IPS-15b (cell line): ENCODE data around the gene GAK.

ENCODE experiments used
- H3K27me3 ChIP-seq: one replicate; pipeline ENCODE4 v1.6.1; 2013; ENCODE audit warnings: low read length; ENCODE audit not compliant: control insufficient read depth, insufficient read depth
- H3K36me3 ChIP-seq: one replicate; pipeline ENCODE4 v1.6.1; 2013; ENCODE audit warnings: low read length; ENCODE audit not compliant: control insufficient read depth, insufficient read depth
- H3K4me1 ChIP-seq: one replicate; pipeline ENCODE4 v1.6.1; 2013; ENCODE audit warnings: mild to moderate bottlenecking, low read length; ENCODE audit not compliant: control insufficient read depth, insufficient read depth
- H3K4me3 ChIP-seq: one replicate; pipeline ENCODE4 v1.5.1; 2013; ENCODE audit warnings: low read depth, low read length
- H3K9ac ChIP-seq: one replicate; pipeline ENCODE4 v1.6.1; 2013; ENCODE audit warnings: low read depth, mild to moderate bottlenecking, low read length
- H3K9me3 ChIP-seq: one replicate; pipeline ENCODE4 v1.6.1; 2013; ENCODE audit warnings: mild to moderate bottlenecking, low read length; ENCODE audit not compliant: control insufficient read depth, insufficient read depth

GAK gene

DNA sequence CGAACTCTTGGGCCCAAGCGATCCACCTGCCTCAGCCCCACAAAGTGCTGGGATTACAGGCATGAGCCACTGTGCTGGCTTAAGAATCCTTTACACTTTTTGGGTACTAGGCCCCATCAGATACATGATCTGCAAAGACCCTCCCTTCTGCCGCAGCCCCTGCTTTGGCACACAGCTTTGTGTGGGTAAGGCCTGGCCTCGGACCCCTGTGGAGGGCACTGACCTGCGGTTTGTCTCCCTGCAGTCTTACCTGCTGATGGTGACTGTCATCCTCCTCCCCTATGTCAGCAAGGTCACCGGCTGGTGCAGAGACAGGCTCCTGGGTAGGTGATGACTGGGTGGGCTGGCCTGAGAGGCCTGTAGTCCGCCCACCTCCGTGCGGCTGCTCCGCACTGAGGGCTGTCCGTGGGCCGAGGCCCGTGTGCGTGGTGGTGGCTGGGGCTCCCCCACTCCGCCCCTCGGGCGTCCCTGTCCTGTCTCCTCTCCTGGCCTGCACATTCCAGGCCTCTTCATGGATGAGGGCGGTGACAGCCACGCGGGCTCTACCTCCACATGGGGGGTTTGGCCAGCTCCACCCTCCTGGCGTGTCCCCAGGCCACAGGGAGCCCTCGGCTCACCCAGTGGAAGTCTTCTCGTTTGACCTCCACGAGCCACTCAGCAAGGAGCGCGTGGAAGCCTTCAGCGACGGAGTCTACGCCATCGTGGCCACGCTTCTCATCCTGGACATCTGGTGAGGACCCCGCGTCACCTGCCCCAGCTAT is 23.2 kb upstream of the GAK start:
- no peak overlapping the region for H3K4me3 ChIP-seq
- H3K27me3 ChIP-seq: no peaks in the 10 kb centered on the region
- H3K9me3 ChIP-seq: no peaks in the 10 kb centered on the region
- H3K36me3 ChIP-seq: peaks cover 3% of the 10 kb centered on the region
- no peak overlapping the region for H3K9ac ChIP-seq
- no peaks in the 10 kb centered on the region for H3K4me1 ChIP-seq

DNA sequence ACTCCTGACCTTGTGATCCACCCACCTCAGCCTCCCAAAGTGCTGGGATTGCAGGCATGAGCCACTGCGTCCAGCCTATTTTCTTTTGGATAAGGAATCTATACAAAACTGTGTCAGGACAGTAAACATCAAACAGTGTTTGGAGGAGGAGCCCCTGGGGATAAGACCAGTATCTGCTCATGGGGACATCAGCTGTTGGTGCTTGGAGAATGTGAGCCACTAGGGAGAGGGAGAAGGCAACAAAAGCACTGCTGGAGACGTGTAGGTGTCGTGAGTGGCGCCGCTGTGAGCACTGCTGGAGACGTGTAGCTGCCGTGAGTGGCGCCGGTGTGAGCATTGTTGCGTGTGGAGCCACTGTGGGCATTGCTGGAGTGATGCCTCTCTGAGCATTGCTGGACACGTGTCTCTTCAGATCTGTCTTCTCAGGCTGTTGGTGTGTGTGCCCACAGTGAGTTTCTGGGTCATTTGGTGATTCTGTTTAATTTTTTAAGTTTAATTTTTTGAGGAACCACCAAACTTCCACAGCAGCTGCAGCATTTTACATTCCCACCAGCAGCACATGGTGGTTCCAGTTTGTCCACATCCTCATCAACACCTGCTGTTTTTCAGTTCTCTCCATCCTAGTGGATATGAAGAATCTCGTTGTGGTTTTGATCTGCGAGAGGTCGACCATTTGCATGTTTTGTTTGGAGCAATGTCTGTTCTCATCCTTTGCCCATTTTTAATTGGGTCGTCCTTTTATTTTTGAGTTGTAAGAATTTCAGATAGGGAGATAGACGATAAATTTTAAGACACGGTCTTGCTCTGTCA is 22.3 kb upstream of the GAK start:
- H3K4me3 ChIP-seq: no peak overlapping the region
- H3K4me1 ChIP-seq: no peaks in the 10 kb centered on the region
- no peak overlapping the region for H3K9ac ChIP-seq
- no peaks in the 10 kb centered on the region for H3K27me3 ChIP-seq
- H3K36me3 ChIP-seq: no peaks in the 10 kb centered on the region
- no peaks in the 10 kb centered on the region for H3K9me3 ChIP-seq

- Histone ChIP-seq H3K9ac (no peak overlapping the region), H3K4me1 (no peaks in the 10 kb centered on the region), H3K4me3 (no peak overlapping the region), H3K36me3 (no peaks in the 10 kb centered on the region), H3K27me3 (no peaks in the 10 kb centered on the region), H3K9me3 (no peaks in the 10 kb centered on the region)
Measured at GRCh38 chr4:953574-953915, 21.4 kb upstream of the GAK start.

DNA sequence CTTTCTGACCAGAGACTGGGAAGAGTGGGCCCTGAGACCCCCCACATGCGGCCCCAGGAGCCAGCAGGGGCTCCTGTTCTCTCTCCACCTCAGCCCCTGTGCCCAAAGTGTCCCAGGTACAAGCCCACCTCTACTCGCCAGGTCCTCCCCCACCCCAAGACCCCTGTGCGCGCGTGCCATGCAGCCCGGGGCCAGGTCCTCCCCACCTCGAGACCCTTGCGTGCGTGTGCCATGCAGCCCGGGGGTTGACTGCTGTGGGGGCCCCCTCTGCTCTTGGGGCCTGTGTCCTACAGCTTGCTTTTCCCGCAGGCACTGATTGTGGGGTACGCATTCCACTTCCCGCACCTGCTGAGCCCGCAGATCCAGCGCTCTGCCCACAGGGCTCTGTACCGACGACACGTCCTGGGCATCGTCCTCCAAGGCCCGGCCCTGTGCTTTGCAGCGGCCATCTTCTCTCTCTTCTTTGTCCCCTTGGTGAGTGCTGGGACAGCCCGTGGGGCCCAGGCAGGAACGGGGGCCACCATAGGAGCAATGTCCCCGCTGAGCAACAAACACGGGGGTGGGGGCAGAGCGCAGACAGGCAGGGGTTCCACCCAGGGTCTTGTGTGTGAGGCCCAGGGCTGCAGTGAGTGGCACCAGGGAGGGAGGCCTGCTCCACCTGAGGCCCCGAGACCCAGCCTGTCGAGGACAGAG is 20.9 kb upstream of the GAK start:
- H3K9me3 ChIP-seq: no peaks in the 10 kb centered on the region
- no peaks in the 10 kb centered on the region for H3K4me1 ChIP-seq
- no peak overlapping the region for H3K4me3 ChIP-seq
- H3K9ac ChIP-seq: no peak overlapping the region
- H3K36me3 ChIP-seq: no peaks in the 10 kb centered on the region
- no peaks in the 10 kb centered on the region for H3K27me3 ChIP-seq

DNA sequence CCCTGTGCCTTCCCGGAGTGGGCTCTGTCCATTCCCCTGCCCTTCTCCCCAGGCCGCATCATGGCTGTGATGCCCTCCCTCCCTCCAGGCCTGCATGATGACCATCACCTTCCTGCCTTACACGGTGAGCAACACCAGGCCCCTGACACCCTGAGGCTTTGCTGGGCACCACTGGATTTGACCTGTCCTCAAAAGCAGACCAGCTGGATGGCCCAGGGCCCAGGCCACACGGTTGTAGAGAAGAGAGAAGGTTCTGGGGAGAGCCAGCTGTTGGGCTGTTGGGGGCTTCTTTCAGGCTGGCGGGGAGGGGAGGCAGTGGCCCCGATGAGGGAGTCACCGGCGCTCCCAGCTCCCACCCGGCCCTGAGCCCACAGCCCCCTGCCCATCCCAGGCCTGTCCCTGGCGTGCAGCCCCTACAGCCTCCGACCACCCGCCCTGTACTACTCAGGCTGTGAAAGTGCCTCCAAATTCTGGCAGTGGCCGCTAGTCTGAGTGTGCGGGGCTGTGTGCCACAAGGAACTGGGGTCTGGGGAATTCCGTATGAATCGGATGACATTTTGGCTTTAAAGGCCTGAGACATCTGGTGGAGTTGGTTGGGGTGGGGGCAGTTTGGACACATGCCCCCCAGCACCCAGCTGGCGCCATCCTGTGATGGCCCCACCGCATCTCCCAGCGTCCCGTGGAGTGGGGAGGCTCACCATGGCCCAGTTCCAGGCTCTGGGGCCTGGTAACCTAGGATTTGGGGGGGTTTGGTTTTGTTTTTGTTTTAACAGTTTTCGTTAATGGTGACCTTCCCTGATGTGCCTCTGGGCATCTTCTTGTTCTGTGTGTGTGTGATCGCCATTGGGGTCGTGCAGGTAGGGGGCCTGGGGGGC is 19.7 kb upstream of the GAK start:
- Histone ChIP-seq H3K4me1 (no peaks in the 10 kb centered on the region), H3K9ac (no peak overlapping the region), H3K27me3 (no peaks in the 10 kb centered on the region), H3K4me3 (no peak overlapping the region), H3K9me3 (no peaks in the 10 kb centered on the region), H3K36me3 (no peaks in the 10 kb centered on the region)

- Histone ChIP-seq H3K27me3 (no peaks in the 10 kb centered on the region), H3K9me3 (no peaks in the 10 kb centered on the region), H3K9ac (no peak overlapping the region), H3K4me1 (no peaks in the 10 kb centered on the region), H3K36me3 (no peaks in the 10 kb centered on the region), H3K4me3 (no peak overlapping the region)
Measured at GRCh38 chr4:951186-951585, 19.1 kb upstream of the GAK start.

- Histone ChIP-seq H3K27me3 (no peaks in the 10 kb centered on the region), H3K4me3 (no peak overlapping the region), H3K9me3 (no peaks in the 10 kb centered on the region), H3K4me1 (peaks cover 4% of the 10 kb centered on the region), H3K36me3 (no peaks in the 10 kb centered on the region), H3K9ac (no peak overlapping the region)
Measured at GRCh38 chr4:950136-951020, 18.3 kb upstream of the GAK start.

DNA sequence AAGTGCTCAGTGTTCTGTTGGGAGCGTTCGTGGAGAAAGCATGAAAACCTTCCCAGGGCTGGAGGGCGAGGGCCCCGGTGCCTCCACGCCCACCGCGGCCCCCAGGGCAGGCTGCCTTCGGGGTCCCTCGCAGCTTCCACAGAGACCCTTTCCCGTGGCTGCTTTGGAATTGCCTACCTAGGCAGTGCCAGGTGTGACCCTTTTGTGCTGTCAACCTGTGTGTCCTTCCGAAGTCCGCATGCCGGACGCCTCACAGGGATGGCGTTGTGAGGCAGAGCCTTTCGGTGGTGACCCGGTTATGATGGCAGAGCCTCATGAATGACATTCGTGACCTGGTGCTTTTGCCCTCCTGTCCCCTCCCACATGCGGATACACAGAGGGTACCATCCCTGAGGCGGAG is 17.5 kb upstream of the GAK start:
- H3K4me3 ChIP-seq: no peak overlapping the region
- H3K36me3 ChIP-seq: no peaks in the 10 kb centered on the region
- no peaks in the 10 kb centered on the region for H3K27me3 ChIP-seq

DNA sequence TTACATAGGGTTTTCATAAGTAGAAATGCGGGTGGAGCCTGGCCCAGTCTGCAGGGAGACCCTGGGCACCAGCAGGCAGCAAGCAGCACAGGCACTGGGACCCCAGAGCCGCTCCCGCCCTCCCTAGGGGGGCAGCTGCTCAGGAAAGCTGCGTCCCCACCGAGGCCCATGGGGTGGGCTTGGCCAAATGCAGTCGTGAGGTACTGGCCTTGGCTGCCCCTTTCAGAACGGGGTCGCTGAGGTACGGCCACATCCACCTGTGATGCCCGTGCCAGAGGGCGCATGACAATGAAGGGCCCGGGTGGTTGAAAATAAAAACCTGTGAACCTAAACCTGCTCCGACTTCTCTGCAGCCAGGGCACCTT is 16.8 kb upstream of the GAK start:
- Histone ChIP-seq H3K27me3 (no peaks in the 10 kb centered on the region), H3K9ac (peak overlapping the region; percentile 54), H3K9me3 (no peaks in the 10 kb centered on the region), H3K4me1 (peaks cover 5% of the 10 kb centered on the region), H3K4me3 (no peak overlapping the region), H3K36me3 (no peaks in the 10 kb centered on the region)

More for the DNA sequence above, 17.5 kb upstream of the GAK start:
- Histone ChIP-seq H3K9me3 (no peaks in the 10 kb centered on the region), H3K9ac (no peak overlapping the region), H3K4me1 (peaks cover 5% of the 10 kb centered on the region)

- H3K9ac ChIP-seq: no peak overlapping the region
Measured at GRCh38 chr4:948101-948935, 16.2 kb upstream of the GAK start.

More at GRCh38 chr4:948101-948935, 16.2 kb upstream of the GAK start:
- H3K4me3 ChIP-seq: no peak overlapping the region
- H3K36me3 ChIP-seq: no peaks in the 10 kb centered on the region
- no peaks in the 10 kb centered on the region for H3K27me3 ChIP-seq
- no peaks in the 10 kb centered on the region for H3K9me3 ChIP-seq
- peaks cover 5% of the 10 kb centered on the region for H3K4me1 ChIP-seq
